Cardiac muscle cell (in vitro differentiated cells and primary cell): ENCODE data around the gene STYXL1. TPM values are rescaled to one million over a fixed set of nuclear protein-coding genes. Genes with fewer than 3 reads are reported as not detected.
"Not testable (repeated sequence)": the region's sequence is repeated elsewhere in the genome, so short reads cannot be mapped to it uniquely, and the experiment has no call there.

Source experiments
- DNase-seq, 2 donors: peaks; one replicate each; pipeline versions ENCODE4 v3.0.0 to v3.0.0-alpha.2; 2010 to 2017; ENCODE audit warnings: low read depth in 1 of 2, low spot score in 1 of 2
- H3K27ac ChIP-seq: fragments of 200-600 bp; sonication (generic); 2 replicates; pipeline ENCODE4 v1.5.1; 2016
- H3K27me3 ChIP-seq: fragments of 200-600 bp; sonication (generic); 2 replicates; pipeline ENCODE4 v1.6.0; 2016; ENCODE audit warnings: control low read depth
- H3K36me3 ChIP-seq: fragments of 200-600 bp; sonication (generic); 2 replicates; pipeline ENCODE4 v1.5.1; 2016; ENCODE audit warnings: control low read depth
- H3K4me1 ChIP-seq: fragments of 200-600 bp; sonication (generic); 2 replicates; pipeline ENCODE4 v1.8.1; 2017; ENCODE audit warnings: low read depth, mild to moderate bottlenecking, mixed run types
- H3K4me3 ChIP-seq: fragments of 200-600 bp; sonication (generic); 2 replicates; pipeline ENCODE4 v1.5.1; 2016; ENCODE audit warnings: mild to moderate bottlenecking
- H3K9me3 ChIP-seq: fragments of 200-600 bp; sonication (generic); 2 replicates; pipeline ENCODE4 v1.5.1; 2017; ENCODE audit warnings: low read depth, mild to moderate bottlenecking, control low read depth
- CTCF ChIP-seq: IDR thresholded peaks from 2 replicates; pipeline ENCODE4 v1.5.1; 2012; ENCODE audit warnings: low read depth, mild to moderate bottlenecking, low read length
- polyA plus RNA-seq: library from polyadenylated mRNA; unstranded; fragments of >200 nt; fragmentation: Nextera tagmentation; extraction: Ambion mirVana; gene quantifications from 2 replicates; pipeline ENCODE4 v1.2.1, GENCODE V29; 2016
- total RNA-seq: library from RNA; depleted of rRNA; stranded (reverse); fragments of >200 nt; gene quantifications from 2 replicates; pipeline ENCODE4 v1.2.3, GENCODE V29; 2016

Gene STYXL1
- total RNA-seq: 46.7 and 66.3 TPM in 2 replicates
- 87.8 and 92.0 TPM in 2 replicates for polyA plus RNA-seq

- peak; percentile 97 for DNase-seq
- Histone ChIP-seq H3K4me1 (peaks cover 13% of the 10 kb centered on the region), H3K27me3 (no peaks in the 10 kb centered on the region), H3K27ac (peak within 1 kb of the TSS; percentile 87), H3K36me3 (peaks cover 4% of the 10 kb centered on the region), H3K4me3 (peak within 1 kb of the TSS; percentile 67), H3K9me3 (no peaks in the 10 kb centered on the region)
- TF ChIP-seq CTCF: no peak
Observed at GRCh38 chr7:76047811-76048667, at the start of gene STYXL1, which contains the start of gene MDH2. TSS of gene STYXL1 (minus strand) at chr7:76048000. CDS start at chr7:76030523, 17,477 bp downstream. TSS of gene MDH2 (plus strand) at chr7:76048106. CDS start at chr7:76048161, 55 bp downstream.

GRCh38 chr7:76095908-76096307 lies 48.1 kb upstream of the STYXL1 start:
- H3K9me3 ChIP-seq: no peaks in the 10 kb centered on the region
- H3K36me3 ChIP-seq: no peaks in the 10 kb centered on the region
- no peak for TF ChIP-seq CTCF

GRCh38 chr7:76094326-76094725 lies 46.5 kb upstream of the STYXL1 start:
- H3K4me3 ChIP-seq, H3K27ac ChIP-seq, H3K4me1 ChIP-seq, DNase-seq, H3K9me3 ChIP-seq, H3K27me3 ChIP-seq, H3K36me3 ChIP-seq: not testable (repeated sequence)

More at GRCh38 chr7:76095908-76096307, 48.1 kb upstream of the STYXL1 start:
- Histone ChIP-seq H3K4me1 (no peaks in the 10 kb centered on the region), H3K4me3 (no peak overlapping the region), H3K27me3 (no peaks in the 10 kb centered on the region), H3K27ac (no peak overlapping the region)
- DNase-seq: no peak

GRCh38 chr7:76093531-76093930 lies 45.7 kb upstream of the STYXL1 start:
- not testable (repeated sequence) for H3K27ac ChIP-seq, H3K36me3 ChIP-seq, H3K4me1 ChIP-seq, H3K27me3 ChIP-seq, H3K4me3 ChIP-seq, H3K9me3 ChIP-seq, DNase-seq

GRCh38 chr7:76091506-76091905 lies 43.7 kb upstream of the STYXL1 start:
- no peak for DNase-seq
- no peak for TF ChIP-seq CTCF
- no peaks in the 10 kb centered on the region for H3K27me3 ChIP-seq
- H3K36me3 ChIP-seq: no peaks in the 10 kb centered on the region
- H3K9me3 ChIP-seq: no peaks in the 10 kb centered on the region
- no peak overlapping the region for H3K4me3 ChIP-seq
- H3K4me1 ChIP-seq: no peaks in the 10 kb centered on the region
- no peak overlapping the region for H3K27ac ChIP-seq

GRCh38 chr7:76089865-76090475 lies 42.2 kb upstream of the STYXL1 start:
- no peak overlapping the region for H3K27ac ChIP-seq
- no peak for DNase-seq
- H3K27me3 ChIP-seq: no peaks in the 10 kb centered on the region
- H3K36me3 ChIP-seq: no peaks in the 10 kb centered on the region
- H3K4me1 ChIP-seq: no peaks in the 10 kb centered on the region
- no peak for TF ChIP-seq CTCF
- H3K4me3 ChIP-seq: no peak overlapping the region
- H3K9me3 ChIP-seq: no peaks in the 10 kb centered on the region

GRCh38 chr7:76087362-76087791 lies 39.6 kb upstream of the STYXL1 start:
- H3K36me3 ChIP-seq, H3K9me3 ChIP-seq, H3K27ac ChIP-seq, H3K27me3 ChIP-seq, H3K4me3 ChIP-seq, H3K4me1 ChIP-seq: not testable (repeated sequence)
- DNase-seq: peak in 1 of 2 donors; percentile 95
